8988T (cell line): Measurements from ENCODE around the gene CSAG2.
"Not testable (repeated sequence)": the region's sequence is repeated elsewhere in the genome, so short reads cannot be mapped to it uniquely, and the experiment has no call there.

Experiments
- DNase-seq: peaks from one replicate; pipeline ENCODE4 v3.0.0; 2011

CSAG2 gene

DNA sequence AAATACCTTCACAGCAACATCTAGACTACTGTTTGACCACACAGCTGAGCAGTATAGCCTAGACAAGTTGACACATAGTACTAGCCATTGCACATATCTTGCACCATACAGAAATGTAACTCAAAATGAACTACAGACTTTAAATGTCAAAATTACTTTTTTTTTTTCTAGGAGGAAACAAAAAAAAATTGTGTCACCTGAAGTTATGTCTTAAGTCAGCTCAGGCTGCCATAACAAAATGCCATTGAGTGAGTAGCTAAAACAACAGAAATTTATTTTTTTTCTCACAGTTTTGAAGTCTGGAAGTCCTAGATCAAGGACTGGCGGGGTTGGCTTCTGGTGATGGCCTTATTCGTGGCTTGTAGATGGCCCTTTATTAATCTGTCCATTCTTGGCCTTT is at the start of gene CSAG2:
Gene CSAG2, minus strand, starts transcription at position 101 of the 400 bp plus-strand sequence. CDS start 161 bp downstream, outside the sequence.
- not testable (repeated sequence) for DNase-seq

GRCh38 chrX:152754871-152755270 is 45.8 kb upstream of the CSAG2 start:
- not testable (repeated sequence) for DNase-seq

- not testable (repeated sequence) for DNase-seq
These were observed 44.9 kb upstream of the CSAG2 start, which contains the start of gene MAGEA2 for GRCh38 chrX:152753686-152754650. Gene MAGEA2 (minus strand): TSS chrX:152753842. CDS start chrX:152751363, 2,479 bp downstream.

- no peak for DNase-seq
These were observed 29.5 kb upstream of the CSAG2 start for GRCh38 chrX:152738560-152738959.

GRCh38 chrX:152736528-152736927 is 27.5 kb upstream of the CSAG2 start:
- DNase-seq: not testable (repeated sequence)

GRCh38 chrX:152735860-152736511 is 26.9 kb upstream of the CSAG2 start:
- DNase-seq: no peak

DNA sequence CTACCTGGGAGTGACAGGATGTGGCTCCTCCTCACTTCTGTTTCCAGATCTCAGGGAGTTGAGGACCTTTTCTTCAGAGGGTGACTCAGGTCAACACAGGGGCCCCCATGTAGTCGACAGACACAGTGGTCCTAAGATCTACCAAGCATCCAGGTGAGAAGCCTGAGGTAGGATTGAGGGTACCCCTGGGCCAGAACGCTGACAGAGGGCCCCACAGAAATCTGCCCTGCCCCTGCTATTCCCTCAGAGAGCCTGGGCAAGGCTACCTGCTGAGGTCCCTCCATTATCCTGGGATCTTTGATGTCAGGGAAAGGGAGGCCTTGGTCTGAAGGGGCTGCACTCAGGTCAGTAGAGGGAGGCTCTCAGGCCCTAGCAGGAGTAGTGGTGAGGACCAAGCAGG is 26.0 kb upstream of the CSAG2 start:
- DNase-seq: no peak

DNA sequence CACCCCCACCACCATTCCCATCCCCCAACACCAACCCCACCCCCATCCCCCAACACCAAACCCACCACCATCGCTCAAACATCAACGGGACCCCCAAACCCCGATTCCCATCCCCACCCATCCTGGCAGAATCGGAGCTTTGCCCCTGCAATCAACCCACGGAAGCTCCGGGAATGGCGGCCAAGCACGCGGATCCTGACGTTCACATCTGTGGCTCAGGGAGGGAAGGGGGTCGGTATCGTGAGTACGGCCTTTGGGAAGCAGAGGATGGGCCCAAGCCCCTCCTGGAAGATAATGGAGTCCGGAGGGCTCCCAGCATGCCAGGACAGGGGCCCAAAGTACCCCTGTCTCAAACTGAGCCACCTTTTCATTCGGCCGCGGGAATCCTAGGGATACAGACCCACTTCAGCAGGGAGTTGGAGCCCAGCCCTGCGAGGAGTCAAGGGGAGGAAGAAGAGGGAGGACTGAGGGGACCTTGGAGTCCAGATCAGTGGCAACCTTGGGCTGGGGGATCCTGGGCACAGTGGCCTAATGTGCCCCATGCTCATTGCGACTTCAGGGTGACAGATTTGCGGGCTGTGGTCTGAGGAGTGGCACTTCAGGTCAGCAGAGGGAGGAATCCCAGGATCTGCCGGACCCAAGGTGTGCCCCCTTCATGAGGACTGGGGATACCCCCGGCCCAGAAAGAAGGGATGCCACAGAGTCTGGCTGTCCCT is 25.2 kb upstream of the CSAG2 start:
- DNase-seq: not testable (repeated sequence)

GRCh38 chrX:152733261-152733975 is 24.3 kb upstream of the CSAG2 start, which contains the start of the genes CSAG1 and MAGEA12:
Gene CSAG1 (minus strand): TSS chrX:152733721. CDS start chrX:152732460, 1,261 bp downstream.
Gene MAGEA12 (plus strand): TSS chrX:152733757. CDS start chrX:152736162, 2,405 bp downstream.
- DNase-seq: no peak

GRCh38 chrX:152725409-152725808 is 16.3 kb upstream of the CSAG2 start:
- no peak for DNase-seq

DNA sequence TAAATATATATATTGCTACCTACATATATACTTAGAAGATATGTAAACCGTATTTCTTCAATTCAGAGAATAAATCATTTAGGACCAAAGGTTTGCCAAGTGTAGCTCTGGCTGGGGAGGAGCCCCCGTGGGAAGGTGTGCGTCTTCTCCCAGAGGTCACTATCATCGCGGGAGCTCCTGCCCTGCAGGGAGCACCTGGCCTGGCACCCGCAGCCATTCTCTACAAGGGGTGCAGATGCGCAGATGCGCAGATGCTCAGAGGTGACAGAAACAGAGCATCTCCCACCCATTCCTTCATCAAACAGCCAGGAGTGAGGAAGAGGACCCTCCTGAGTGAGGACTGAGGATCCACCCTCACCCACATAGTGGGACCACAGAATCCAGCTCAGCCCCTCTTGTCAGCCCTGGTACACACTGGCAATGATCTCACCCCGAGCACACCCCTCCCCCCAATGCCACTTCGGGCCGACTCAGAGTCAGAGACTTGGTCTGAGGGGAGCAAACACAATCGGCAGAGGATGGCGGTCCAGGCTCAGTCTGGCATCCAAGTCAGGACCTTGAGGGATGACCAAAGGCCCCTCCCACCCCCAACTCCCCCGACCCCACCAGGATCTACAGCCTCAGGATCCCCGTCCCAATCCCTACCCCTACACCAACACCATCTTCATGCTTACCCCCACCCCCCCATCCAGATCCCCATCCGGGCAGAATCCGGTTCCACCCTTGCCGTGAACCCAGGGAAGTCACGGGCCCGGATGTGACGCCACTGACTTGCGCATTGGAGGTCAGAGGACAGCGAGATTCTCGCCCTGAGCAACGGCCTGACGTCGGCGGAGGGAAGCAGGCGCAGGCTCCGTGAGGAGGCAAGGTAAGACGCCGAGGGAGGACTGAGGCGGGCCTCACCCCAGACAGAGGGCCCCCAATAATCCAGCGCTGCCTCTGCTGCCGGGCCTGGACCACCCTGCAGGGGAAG is 5.0 kb upstream of the CSAG2 start, which contains the start of gene MAGEA2B:
Gene MAGEA2B, plus strand, starts transcription at position 814 of the 973 bp plus-strand sequence. CDS start 2,479 bp downstream, outside the sequence.
- not testable (repeated sequence) for DNase-seq

GRCh38 chrX:152713195-152713594 is 4.1 kb upstream of the CSAG2 start:
- DNase-seq: not testable (repeated sequence)

DNA sequence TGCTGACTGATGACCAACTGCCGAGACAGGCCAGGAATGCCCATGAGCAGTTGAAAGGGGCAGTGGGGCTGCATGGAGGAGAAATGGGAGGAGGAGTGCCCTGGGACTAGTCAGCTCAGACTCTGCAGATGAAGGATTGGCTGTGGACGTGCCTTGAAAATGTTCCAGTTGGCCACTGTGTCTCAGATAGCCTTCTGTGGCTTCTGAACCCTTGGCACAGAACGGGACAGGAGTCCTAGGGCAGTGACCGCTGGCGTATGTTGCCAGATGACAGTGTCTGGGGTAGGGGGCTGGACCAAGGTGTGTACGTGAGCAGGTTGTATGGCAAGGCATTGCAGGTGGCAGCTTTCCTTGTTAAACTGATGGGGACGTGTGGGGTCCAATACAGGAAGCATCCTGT is 2.6 kb downstream of the CSAG2 start:
- DNase-seq: not testable (repeated sequence)

DNA sequence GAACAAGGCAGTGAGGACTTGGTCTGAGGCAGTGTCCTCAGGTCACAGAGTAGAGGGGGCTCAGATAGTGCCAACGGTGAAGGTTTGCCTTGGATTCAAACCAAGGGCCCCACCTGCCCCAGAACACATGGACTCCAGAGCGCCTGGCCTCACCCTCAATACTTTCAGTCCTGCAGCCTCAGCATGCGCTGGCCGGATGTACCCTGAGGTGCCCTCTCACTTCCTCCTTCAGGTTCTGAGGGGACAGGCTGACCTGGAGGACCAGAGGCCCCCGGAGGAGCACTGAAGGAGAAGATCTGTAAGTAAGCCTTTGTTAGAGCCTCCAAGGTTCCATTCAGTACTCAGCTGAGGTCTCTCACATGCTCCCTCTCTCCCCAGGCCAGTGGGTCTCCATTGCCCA is 8.7 kb downstream of the CSAG2 start:
- not testable (repeated sequence) for DNase-seq

DNA sequence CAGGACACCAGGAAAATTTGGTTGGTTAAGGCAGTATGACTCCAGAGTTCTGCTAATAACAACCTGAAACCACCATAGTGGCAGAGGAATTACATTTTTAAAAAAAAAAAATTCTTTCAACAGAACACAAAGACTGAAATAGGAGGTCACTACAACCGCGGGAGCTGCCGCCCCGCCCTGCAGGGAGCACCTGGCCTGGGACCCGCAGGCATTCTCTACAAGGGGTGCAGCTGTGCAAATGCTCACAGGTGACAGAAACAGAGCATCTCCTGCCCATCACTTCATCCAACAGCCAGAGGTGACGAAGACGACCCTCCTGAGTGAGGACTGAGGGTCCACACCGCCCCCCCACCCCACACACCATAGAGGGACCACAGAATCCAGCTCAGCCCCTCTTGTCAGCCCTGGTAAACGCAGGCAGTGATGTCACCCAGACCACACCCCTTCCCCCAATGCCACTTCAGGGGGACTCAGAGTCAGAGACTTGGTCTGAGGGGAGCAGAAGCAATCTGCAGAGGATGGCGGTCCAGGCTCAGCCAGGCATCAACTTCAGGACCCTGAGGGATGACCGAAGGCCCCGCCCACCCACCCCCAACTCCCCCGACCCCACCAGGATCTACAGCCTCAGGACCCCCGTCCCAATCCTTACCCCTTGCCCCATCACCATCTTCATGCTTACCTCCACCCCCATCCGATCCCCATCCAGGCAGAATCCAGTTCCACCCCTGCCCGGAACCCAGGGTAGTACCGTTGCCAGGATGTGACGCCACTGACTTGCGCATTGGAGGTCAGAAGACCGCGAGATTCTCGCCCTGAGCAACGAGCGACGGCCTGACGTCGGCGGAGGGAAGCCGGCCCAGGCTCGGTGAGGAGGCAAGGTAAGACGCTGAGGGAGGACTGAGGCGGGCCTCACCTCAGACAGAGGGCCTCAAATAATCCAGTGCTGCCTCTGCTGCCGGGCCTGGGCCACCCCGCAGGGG is 10.8 kb downstream of the CSAG2 start, which contains the start of gene MAGEA3:
Gene MAGEA3, plus strand, starts transcription at position 843 of the 980 bp plus-strand sequence. CDS start 2,039 bp downstream, outside the sequence.
- DNase-seq: not testable (repeated sequence)

DNA sequence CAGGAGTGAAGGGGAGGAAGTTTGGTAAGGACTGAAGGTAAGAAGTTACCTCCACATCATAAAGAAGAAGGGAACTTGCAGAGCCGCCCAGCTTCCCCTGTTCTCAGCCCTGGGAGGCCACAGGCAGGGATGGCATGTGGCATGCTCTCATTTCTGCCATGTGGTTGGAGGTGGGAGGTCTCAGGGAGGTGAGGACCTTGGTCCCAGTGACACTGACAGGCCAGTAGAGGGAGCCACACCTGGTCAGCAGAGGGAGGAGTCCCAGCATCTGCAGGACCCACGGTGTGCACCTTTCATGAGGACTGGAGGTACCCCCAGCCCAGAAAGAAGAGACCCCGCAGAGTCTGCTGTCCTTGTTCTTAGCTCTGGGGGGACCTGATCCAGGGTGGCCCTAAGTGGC is 28.1 kb downstream of the CSAG2 start:
- DNase-seq: not testable (repeated sequence)

DNA sequence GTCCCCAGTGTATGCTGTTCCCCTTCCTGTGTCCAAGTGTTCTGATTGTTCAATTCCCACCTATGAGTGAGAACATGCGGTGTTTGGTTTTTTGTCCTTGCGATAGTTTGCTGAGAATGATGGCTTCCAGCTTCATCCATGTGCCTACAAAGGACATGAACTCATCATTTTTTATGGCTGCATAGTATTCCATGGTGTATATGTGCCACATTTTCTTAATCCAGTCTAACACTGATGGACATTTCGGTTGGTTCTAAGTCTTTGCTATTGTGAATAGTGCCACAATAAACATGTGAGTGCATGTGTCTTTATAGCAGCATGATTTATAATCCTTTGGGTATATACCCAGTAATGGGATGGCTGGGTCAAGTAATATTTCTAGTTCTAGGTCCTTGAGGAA is 34.4 kb downstream of the CSAG2 start:
- DNase-seq: not testable (repeated sequence)

DNA sequence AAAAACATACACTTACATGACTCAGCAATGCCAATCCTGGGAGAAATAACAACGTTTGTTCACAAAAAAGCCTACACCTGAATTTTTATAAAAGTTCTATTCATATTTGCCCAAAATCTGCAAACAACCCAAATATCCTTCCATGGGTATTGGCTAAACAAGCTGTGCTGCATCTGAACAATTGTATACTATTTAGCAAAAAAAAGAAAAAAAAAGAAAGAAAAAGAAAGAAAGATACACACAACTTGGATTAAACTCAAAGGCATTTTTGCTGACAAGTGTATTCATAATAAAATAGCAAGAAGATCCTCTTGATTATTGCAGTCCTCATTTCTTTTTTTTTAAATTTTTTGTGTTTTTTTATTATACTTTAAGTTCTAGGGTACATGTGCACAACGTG is 34.9 kb downstream of the CSAG2 start:
- DNase-seq: no peak

- DNase-seq: no peak
These were observed 46.0 kb downstream of the CSAG2 start for GRCh38 chrX:152663086-152663485.
